Activated T-cell treated with anti-CD3 and anti-CD28 coated beads for 48 hours (primary cell): ENCODE data around the gene SLC25A23.
"Not testable (repeated sequence)": the region's sequence is repeated elsewhere in the genome, so short reads cannot be mapped to it uniquely, and the experiment has no call there.

Source experiments
- DNase-seq: peaks from one replicate; pipeline ENCODE4 v3.0.0-alpha.2; 2020; ENCODE audit warnings: low read depth

SLC25A23 gene

DNA sequence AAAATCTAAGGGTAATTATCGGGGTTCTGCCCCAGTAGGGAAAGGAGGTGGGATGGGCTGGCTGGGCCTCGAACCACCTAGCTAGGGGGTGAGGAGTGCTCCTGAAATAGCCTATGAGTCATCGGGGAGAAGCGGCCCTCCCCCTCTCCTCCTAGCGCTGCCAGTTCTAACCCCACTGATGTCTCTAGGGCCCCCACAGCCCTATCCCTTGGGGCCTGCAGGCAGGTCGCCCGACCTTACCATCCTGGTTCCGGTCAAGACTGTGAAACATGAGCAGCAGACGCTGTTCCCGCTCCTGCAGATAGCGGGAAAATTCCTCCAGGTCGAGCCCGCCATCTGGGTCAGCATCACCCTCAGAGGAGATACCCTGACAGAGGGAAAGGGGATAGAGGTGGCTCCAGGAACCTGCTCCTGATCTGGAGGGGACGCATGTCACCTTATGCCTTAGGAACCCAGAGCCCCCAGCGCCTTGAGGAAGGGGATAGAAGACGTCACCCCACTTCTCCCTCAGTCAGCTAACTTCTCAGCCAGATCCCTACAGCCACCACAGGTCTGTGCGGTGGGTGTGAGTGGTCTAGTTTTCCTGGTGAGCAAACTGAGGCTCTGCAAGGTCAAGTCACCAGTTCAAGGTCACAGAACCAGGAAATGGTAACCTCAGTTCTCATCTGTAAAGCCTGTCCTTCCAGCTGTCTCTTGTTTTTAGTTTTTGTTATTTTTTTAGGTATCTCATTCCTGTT lies 1.5 kb downstream of the SLC25A23 start:
- no peak for DNase-seq

DNA sequence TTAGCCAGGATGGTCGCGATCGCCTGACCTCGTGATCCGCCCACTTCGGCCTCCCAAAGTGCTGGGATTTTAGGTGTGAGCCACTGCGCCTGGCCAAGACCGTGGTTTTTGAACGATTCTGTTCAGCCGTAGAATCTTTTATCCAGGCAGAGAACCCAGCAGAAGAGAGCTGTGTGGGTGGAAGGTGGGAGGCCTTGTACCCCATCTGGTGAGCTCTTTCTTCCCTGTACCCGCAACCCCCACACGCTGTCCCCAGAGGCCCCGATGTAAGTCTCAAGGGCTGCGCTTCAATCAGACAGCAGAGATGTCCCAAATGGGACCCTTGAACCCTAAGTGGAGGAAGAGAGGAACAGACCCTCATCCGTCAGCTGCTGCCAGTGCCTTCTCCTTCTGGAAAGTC lies 3.7 kb downstream of the SLC25A23 start:
- DNase-seq = no peak

DNA sequence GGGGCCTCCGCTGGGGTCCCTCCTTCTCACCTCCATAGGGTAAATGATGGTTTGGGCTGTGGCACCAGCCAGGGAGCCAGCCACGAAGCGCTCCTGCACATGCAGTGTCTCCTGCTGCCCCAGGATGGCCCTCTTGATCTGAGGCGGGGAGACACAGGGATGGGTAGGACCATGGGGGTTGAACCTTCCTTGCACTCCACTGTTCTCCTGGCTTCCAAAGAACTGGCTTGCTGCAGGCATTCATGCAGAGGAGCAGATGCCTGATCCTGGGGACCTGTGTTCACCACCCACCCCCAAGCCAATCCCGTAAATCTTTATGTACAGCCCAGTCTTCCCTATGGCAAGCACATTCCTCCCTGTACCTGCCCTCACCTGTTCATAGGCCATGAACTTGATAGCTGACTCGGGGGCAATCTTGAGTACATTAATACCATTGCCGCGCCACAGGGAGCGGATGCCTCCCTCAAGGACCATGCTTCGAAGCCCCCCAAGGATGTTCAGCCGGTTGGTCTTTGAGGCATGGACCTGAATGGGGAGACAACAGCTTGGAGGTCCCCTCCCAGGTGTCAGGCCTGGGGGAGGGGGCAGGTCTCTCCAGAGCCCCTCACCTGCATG lies 5.5 kb downstream of the SLC25A23 start:
- no peak for DNase-seq

GRCh38 chr19:6452899-6453298 lies 6.7 kb downstream of the SLC25A23 start:
- no peak for DNase-seq

- DNase-seq = no peak
Measured at GRCh38 chr19:6452223-6452614, 7.4 kb downstream of the SLC25A23 start.

DNA sequence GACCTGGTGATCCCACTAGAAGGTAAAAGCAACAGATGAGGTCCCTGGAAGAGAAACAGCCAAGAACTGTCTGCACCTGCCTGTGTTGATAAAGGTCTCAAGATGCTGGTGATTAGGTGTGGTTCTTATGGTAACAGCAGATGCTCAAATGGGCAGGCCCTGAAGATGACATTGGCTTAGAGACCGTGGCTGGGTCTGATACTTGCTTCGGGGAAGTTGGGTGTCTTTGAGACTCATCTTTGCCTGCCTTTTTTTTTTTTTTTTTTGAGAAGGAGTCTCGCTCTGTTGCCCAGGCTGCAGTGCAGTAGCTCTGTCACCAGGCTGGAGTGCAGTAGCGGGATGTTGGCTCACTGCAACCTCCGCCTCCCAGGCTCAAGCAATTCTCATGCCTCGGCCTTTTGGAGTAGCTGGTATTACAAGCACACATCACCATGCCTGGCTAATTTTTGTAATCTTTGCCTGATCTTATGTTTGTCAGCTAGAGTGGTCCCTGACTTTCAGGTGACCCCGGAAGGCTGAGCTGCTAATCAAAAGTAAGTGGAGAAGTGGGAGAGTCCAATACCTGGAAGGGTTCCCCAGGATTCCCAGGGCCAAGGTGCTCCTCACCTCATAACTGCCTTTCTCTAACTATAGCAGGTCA lies 7.9 kb downstream of the SLC25A23 start:
- DNase-seq = no peak

DNA sequence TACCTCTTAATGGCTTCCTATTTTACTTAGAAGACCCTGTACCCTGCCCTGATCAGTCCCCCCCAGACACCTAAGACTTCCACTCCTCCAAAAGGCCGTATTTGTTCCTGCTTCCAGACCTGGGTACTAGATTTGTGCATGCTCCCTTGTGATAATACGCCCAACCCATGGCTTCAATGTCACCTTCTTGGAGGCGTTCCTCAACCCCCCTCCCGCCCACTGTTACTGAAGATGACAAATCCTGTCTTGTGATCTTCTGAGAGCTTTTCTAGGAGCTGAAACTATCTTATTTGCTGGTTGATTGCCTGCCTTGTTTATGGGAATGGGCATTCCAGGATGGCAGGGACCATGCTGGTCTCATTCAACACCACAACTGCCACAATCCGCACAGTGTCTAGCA lies 9.4 kb downstream of the SLC25A23 start:
- DNase-seq = no peak

- no peak for DNase-seq
Measured at GRCh38 chr19:6448045-6448444, 11.5 kb downstream of the SLC25A23 start.

- no peak for DNase-seq
Measured at GRCh38 chr19:6446452-6446851, 13.1 kb downstream of the SLC25A23 start.

GRCh38 chr19:6443986-6444385 lies 15.6 kb downstream of the SLC25A23 start:
- no peak for DNase-seq

DNA sequence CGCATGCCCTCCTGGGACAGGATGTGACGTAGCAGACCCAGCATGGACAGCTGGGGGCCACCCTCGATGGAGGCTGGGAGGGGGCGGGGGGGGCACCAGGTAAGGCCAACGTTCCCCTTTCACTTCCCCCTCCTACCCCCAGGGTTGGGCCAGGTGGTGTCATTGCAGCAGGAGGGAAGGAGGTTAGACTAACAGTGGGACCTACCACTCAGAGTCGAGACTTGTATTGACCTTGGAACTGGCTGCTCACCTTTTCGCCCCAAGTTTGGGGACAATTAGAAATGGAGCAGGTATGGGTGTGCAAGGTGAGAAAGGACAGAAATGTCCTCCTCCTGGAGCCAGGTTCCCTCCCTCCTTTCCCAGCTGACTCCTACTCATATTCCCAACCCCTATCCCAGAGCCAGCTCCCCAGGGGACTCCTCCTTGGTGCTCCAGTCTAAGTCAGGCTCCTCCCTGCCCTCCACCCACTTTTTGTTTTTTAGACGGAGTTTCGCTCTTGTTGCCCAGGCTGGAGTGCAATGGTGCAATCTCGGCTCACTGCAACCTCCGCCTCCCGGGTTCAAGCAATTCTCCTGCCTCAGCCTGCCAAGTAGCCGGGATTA lies 17.4 kb downstream of the SLC25A23 start:
- DNase-seq = no peak

GRCh38 chr19:6440905-6441304 lies 18.7 kb downstream of the SLC25A23 start:
- no peak for DNase-seq

- no peak for DNase-seq
Measured at GRCh38 chr19:6439743-6440142, 19.8 kb downstream of the SLC25A23 start.

GRCh38 chr19:6433663-6434062 lies 25.9 kb downstream of the SLC25A23 start, which contains the start of gene SLC25A41:
TSS of gene SLC25A41 (minus strand) at chr19:6433763. CDS start at chr19:6433693, 70 bp downstream.
- no peak for DNase-seq

DNA sequence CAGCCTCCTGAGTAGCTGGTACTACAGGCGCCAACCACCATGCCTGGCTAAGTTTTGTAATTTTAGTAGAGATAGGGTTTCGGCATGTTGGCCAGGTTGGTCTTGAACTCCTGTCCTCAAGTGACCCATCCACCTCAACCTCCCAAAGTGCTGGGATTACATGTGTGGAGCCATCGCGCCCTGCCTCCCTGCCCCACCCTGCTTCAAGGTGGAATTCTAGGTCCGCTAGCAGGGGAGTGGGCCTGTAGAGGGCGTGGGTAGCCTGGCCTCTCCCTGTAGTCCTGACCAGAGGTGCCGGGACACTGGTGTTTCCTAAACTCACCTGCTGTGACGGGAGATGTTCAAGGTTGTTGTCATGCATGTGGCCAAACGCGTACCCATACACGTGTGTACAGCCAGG lies 26.4 kb downstream of the SLC25A23 start:
- DNase-seq = no peak

- no peak for DNase-seq
Measured at GRCh38 chr19:6431891-6432290, 27.7 kb downstream of the SLC25A23 start.

DNA sequence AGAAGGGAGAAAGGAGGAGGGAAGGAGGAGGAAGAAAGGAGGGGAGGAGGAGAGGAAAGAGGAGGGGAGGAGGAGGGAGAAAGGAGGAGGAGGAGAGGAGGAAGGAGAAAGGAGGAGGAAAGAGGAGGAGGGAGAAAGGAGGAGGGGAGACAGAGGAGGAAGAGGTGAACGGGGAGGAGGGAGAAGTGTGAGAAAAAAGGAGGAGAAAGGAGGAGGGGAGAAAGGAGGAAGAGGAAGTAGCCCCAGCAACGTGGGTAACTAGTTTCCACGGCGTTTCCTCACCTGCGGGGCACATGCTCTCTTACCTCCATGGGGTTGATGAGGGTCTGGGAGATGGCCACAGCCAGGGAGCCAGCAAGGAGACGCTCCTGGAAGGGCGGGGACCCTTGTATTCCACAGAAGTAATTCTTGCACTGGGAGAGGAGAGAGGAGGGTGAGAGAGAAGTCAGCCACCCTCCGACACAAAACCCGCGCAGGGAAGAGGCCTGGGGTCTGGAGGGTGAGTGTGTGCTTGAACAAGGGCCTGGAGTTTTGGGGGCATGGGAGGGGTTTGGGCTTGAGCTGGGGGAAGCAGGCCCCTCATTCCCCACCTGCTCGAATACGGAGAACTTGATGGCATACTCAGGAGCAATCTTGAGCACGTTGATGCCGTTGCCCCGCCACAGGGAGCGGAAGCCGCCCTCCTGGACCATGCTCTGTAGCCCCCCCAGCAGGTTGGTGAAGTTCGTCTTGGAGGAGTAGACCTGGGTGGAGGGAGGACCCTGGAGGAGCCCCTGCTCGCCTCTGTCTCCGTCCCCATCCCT lies 30.0 kb downstream of the SLC25A23 start:
- no peak for DNase-seq

DNA sequence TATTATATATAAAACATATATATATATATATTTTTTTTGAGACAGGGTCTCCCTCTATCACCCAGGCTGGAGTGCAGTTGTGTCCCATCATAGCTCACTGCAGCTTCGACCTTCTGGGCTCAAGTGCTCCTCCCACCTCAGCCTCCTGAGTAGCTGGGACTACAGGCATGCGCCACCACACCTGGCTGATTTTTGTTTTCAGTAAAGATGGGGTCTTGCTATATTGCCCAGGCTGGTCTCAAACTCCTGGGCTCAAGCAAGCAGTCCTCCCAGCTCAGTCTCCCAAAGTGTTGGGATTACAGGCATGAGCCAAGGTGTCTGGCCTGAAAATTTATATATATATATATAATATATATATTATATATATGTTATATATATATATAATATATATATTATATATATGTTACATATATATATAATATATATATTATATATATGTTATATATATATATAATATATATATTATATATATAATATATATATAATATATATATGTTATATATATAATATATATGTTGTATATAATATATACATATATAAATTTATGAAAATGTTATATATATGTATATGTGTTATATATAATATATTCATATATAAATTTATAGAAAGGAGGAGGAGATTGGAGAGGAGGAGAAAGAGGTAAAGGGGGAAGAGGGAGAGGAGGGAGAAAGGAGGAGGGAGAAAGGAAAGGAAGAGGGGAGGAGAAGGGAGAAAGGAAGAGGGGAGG lies 30.7 kb downstream of the SLC25A23 start:
- not testable (repeated sequence) for DNase-seq

DNA sequence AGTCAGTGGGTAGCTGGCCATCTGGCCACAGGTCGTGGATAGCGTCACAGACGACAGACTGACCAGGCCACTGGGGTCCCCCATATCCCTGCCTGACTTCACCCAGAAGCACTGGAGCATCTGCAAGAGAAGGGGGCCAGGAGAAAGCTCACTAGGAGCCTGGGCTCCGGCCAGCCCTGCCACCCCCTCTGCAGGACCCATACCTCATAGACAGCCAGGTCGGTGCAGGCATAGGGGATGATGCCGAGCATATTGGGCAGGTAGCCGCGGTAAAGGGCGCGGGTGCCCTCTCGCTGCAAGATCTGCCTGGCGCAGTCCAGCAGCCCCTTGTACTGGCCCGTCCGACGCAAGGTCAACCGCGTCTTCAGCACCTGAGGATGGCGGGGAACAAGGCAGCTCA lies 32.5 kb downstream of the SLC25A23 start:
- DNase-seq = no peak

GRCh38 chr19:6425732-6426620 lies 33.6 kb downstream of the SLC25A23 start:
- no peak for DNase-seq
